K562 (cell line): ENCODE results near the gene MAP3K20. TPM values are rescaled to one million over a fixed set of nuclear protein-coding genes. Genes with fewer than 3 reads are reported as not detected.

Source experiments
- ATAC-seq: fragments of 200-7000 bp; cut with Tn5 transposase; 3 replicates; pipeline ENCODE4 v1.9.1; 2020; ENCODE audit warnings: moderate library complexity
- BruUV-seq: library from RNA; stranded (reverse); fragments of 400-500 nt; replicated peaks from 2 replicates; lab custom pipeline; 2021; lab: Mats Ljungman, UMichigan
- CTCF ChIA-PET: fragments of 300-600 bp; formaldehyde crosslinking; extraction: SDS; loops from one replicate; lab custom pipeline; 2021; ENCODE audit warnings: low intra/inter-chr PET ratio; lab: Yijun Ruan, JAX
- POLR2A ChIA-PET: fragments of 300-600, 350-650 bp; sonication (Branson Sonifier 250); formaldehyde crosslinking; extraction: SDS; loops from one replicate; lab custom pipeline; 2021; ENCODE audit warnings: antibody characterized with exemption, inconsistent platforms; lab: Yijun Ruan, JAX
- DNase-seq, 4 experiments: peaks; one replicate each; pipeline versions ENCODE4 v3.0.0 to v3.0.0-alpha.2; 2011 to 2018; ENCODE audit warnings: low spot score in 3 of 4, mixed read lengths in 3 of 4; ENCODE audit errors: extremely low read depth in 1 of 4
- FAIRE-seq: peaks from 2 replicates; lab custom pipeline; 2011; peaks lifted over from hg19 to GRCh38; lab: Jason Lieb, UNC
- H2AFZ ChIP-seq: 2 replicates; pipeline ENCODE4 v1.6.0; 2011; ENCODE audit warnings: low read depth, low read length, control low read depth, inconsistent platforms
- H3K27ac ChIP-seq: fragments of 200-600 bp; 3 replicates; pipeline ENCODE4 v1.8.0; 2011; ENCODE audit warnings: low read depth, mild to moderate bottlenecking, control low read depth, inconsistent platforms, low read length, moderate library complexity, mixed read lengths; ENCODE audit errors: extremely low read depth
- H3K27me3 ChIP-seq, 2 experiments: fragments of 300-600 bp in 1 of 2; 2 replicates in 1 of 2; 3 replicates in 1 of 2; pipeline versions ENCODE4 v1.6.0 to v1.8.0; 2011; ENCODE audit warnings: inconsistent platforms in 2 of 2, low read length in 2 of 2, mild to moderate bottlenecking in 1 of 2, mixed read lengths in 1 of 2, moderate library complexity in 1 of 2; ENCODE audit not compliant: control insufficient read depth in 2 of 2, insufficient read depth in 2 of 2
- H3K36me3 ChIP-seq: fragments of 300-600 bp; 3 replicates; pipeline ENCODE4 v1.8.0; 2011; ENCODE audit warnings: mild to moderate bottlenecking, low read length, inconsistent platforms; ENCODE audit not compliant: control insufficient read depth, insufficient read depth
- H3K4me1 ChIP-seq, 2 experiments: fragments of 200-600 bp in 1 of 2; replicated peaks in 1 of 2; 2 replicates in 1 of 2; 3 replicates in 1 of 2; pipeline versions ENCODE4 v1.5.1 to v1.8.0; 2011; ENCODE audit warnings: inconsistent platforms in 2 of 2, low read length in 2 of 2, mild to moderate bottlenecking in 1 of 2, mixed read lengths in 1 of 2, moderate library complexity in 1 of 2; ENCODE audit not compliant: control insufficient read depth in 2 of 2, insufficient read depth in 2 of 2
- H3K4me2 ChIP-seq: 2 replicates; pipeline ENCODE4 v1.6.1; 2011; ENCODE audit warnings: low read length, control low read depth, inconsistent platforms, mixed read lengths; ENCODE audit not compliant: insufficient read depth
- H3K4me3 ChIP-seq: fragments of 200-600 bp; sonication (generic), shearing (Covaris generic); 2 replicates; pipeline ENCODE4 v1.5.1; 2016; ENCODE audit warnings: control low read depth, inconsistent platforms
- H3K79me2 ChIP-seq: fragments of 200-600 bp; 3 replicates; pipeline ENCODE4 v1.8.0; 2011; ENCODE audit warnings: low read length, inconsistent platforms; ENCODE audit not compliant: control insufficient read depth, insufficient read depth
- H3K9ac ChIP-seq, 2 experiments: 2 replicates each; pipeline versions ENCODE4 v1.6.0 to v1.6.1; 2011; ENCODE audit warnings: low read depth in 2 of 2, low read length in 2 of 2, control low read depth in 1 of 2, inconsistent platforms in 1 of 2, mild to moderate bottlenecking in 1 of 2, mixed read lengths in 1 of 2; ENCODE audit not compliant: insufficient read depth in 1 of 2
- H3K9me1 ChIP-seq: one replicate; pipeline ENCODE4 v1.6.0; 2011; ENCODE audit warnings: inconsistent platforms, mild to moderate bottlenecking, low read length, moderate library complexity; ENCODE audit not compliant: control insufficient read depth, insufficient read depth
- H3K9me3 ChIP-seq: replicated peaks from 2 replicates; pipeline ENCODE4 v1.5.1; 2011; ENCODE audit warnings: low read depth, low read length, inconsistent platforms; ENCODE audit not compliant: control insufficient read depth, insufficient read depth
- H4K20me1 ChIP-seq: replicated peaks from 2 replicates; pipeline ENCODE4 v1.6.1; 2011; ENCODE audit warnings: low read length, inconsistent platforms, mixed read lengths; ENCODE audit not compliant: control insufficient read depth, insufficient read depth
- CHD4 ChIP-seq: fragments of 200-600 bp; sonication (generic); IDR thresholded peaks from 3 replicates; pipeline ENCODE4 v1.6.1; 2012; ENCODE audit warnings: low read depth, mild to moderate bottlenecking, mixed read lengths, low read length, inconsistent platforms; ENCODE audit not compliant: insufficient read depth, insufficient replicate concordance, poor library complexity, severe bottlenecking
- ELF2 ChIP-seq: fragments of 250-450 bp; sonication (Bioruptor Pico); IDR thresholded peaks from 2 replicates; pipeline ENCODE4 v1.5.0; 2021; ENCODE audit warnings: mild to moderate bottlenecking
- HMGN3 ChIP-seq: IDR thresholded peaks from 2 replicates; pipeline ENCODE4 v1.6.1; 2011; ENCODE audit warnings: borderline replicate concordance, low read depth, mild to moderate bottlenecking, mixed read lengths, low read length; ENCODE audit not compliant: insufficient read length; ENCODE audit errors: extremely low read depth
- WGBS: fragments of 100-300 bp; shearing (Covaris generic); methylation state at CpG from one replicate; pipeline ENCODE4 v1.1.6; 2016; ENCODE audit warnings: low coverage, mixed read lengths; ENCODE audit not compliant: insufficient coverage; ENCODE audit errors: missing lambda C conversion rate; 5-methylcytosine and 5-hydroxymethylcytosine counted together
- in situ Hi-C: fragments of 300-500 bp; cut with MboI; formaldehyde crosslinking; loops from 4 replicates; pipeline ENCODE4 v1.15.0; 2018; ENCODE audit warnings: inconsistent platforms, mixed read lengths
- intact Hi-C: fragments of 100-400 bp; cut with micrococcal nuclease; formaldehyde crosslinking; loops from 2 replicates; pipeline ENCODE4 v1.14.2; 2022
- polyA plus RNA-seq, 8 experiments: library from polyadenylated mRNA; depleted of rRNA in 4 of 8; stranded (reverse) in 5 of 8; unstranded in 3 of 8; fragments of >200 nt; fragmentation: Nextera tagmentation in 2 of 8; fragmentation: Illumina TruSeq in 1 of 8; extraction: Ambion mirVana in 2 of 8; extraction: Trizol in 1 of 8; gene quantifications; 2 replicates each; pipeline versions ENCODE4 v1.2.1 to v1.2.3, GENCODE V29; 2011 to 2014; ENCODE audit warnings: inconsistent platforms in 1 of 8, missing spikeins in 1 of 8
- total RNA-seq, 7 experiments: library from RNA; depleted of rRNA in 6 of 7; stranded (reverse); fragments of >200 nt in 6 of 7; fragmentation: Illumina TruSeq in 2 of 7; extraction: Trizol in 2 of 7; gene quantifications; 2 replicates each; pipeline versions ENCODE4 v1.2.1 to v1.2.3, GENCODE V29; 2011 to 2021; ENCODE audit warnings: low replicate concordance in 1 of 7
- TF ChIP-seq, protein P1 (sequence below), 2 experiments: fragments of 450-650 bp in 1 of 2; IDR thresholded peaks; 2 replicates each; pipeline ENCODE4 v1.6.1; 2011 to 2017; ENCODE audit warnings: low read depth in 2 of 2, antibody characterized with exemption in 1 of 2, borderline replicate concordance in 1 of 2, low read length in 1 of 2, mild to moderate bottlenecking in 1 of 2, mixed read lengths in 1 of 2; ENCODE audit not compliant: control insufficient read depth in 1 of 2
- TF ChIP-seq, protein P2 (sequence below): sonication (generic); formaldehyde crosslinking; IDR thresholded peaks from 2 replicates; pipeline ENCODE4 v1.8.0; 2022; ENCODE audit warnings: mild to moderate bottlenecking, missing genetic modification reagents
- TF ChIP-seq, protein P3 (sequence below): fragments of 450-650 bp; IDR thresholded peaks from 2 replicates; pipeline ENCODE4 v1.7.1; 2018; ENCODE audit warnings: mild to moderate bottlenecking, low read depth; ENCODE audit not compliant: partially characterized antibody
- TF ChIP-seq, protein P4 (sequence below): fragments of 450-650 bp; IDR thresholded peaks from 2 replicates; pipeline ENCODE4 v1.6.1; 2016

Gene MAP3K20
- total and polyA plus RNA-seq, 9 of the 15 experiments (the other 6 are each of a cell fraction or from before 2014, with no cell fraction given) = 9.8 to 34.2 (median 27.3) TPM

DNA sequence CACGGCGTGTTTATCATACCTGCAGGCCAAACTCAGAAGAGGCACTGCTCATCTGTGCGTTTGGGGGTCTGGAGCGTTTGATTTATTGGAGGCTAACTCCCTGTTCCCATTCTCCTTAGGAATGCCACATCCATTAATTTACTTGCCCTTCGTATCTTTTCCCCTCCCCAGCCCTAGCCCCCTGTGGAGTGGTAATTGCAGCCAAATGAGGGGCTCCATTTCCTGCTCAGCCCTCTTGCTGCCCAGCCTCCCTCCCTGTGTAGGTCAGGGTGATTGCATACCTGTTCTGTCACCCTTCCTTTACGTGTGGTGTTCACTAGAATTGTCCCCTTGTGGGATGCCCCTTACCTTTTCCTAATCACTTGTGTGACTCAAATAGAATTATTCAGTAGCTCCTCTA, 120.4 kb downstream of the MAP3K20 start:
- Histone ChIP-seq H3K4me2 (no peak overlapping the region), H3K36me3 (peaks cover 44% of the 10 kb centered on the region), H3K4me1 (no peaks in the 10 kb centered on the region), H3K9me1 (no peaks in the 10 kb centered on the region), H4K20me1 (no peaks in the 10 kb centered on the region), H3K27ac (no peak overlapping the region), H3K27me3 (no peaks in the 10 kb centered on the region), H2AFZ (no peak overlapping the region), H3K4me3 (no peak overlapping the region), H3K79me2 (no peaks in the 10 kb centered on the region), H3K9ac (no peak overlapping the region), H3K9me3 (no peaks in the 10 kb centered on the region)
- intact Hi-C loops = no loop called here
- FAIRE-seq = no peak
- ChIA-PET POLR2A (interaction anchor here (1.1 to 1.6 kb wide), 2 partner anchors 13 to 104 kb away, joined by 4 to 5 read pairs; no protein-coding TSS in a partner anchor), CTCF (no interaction called here)
- in situ Hi-C loops = no loop called here
- WGBS = 90% methylated on average over 6 of the region's 6 CpGs
- no TSS peak for BruUV-seq
- DNase-seq = no peak
- no peak for ATAC-seq
- TF ChIP-seq, protein P1, sequence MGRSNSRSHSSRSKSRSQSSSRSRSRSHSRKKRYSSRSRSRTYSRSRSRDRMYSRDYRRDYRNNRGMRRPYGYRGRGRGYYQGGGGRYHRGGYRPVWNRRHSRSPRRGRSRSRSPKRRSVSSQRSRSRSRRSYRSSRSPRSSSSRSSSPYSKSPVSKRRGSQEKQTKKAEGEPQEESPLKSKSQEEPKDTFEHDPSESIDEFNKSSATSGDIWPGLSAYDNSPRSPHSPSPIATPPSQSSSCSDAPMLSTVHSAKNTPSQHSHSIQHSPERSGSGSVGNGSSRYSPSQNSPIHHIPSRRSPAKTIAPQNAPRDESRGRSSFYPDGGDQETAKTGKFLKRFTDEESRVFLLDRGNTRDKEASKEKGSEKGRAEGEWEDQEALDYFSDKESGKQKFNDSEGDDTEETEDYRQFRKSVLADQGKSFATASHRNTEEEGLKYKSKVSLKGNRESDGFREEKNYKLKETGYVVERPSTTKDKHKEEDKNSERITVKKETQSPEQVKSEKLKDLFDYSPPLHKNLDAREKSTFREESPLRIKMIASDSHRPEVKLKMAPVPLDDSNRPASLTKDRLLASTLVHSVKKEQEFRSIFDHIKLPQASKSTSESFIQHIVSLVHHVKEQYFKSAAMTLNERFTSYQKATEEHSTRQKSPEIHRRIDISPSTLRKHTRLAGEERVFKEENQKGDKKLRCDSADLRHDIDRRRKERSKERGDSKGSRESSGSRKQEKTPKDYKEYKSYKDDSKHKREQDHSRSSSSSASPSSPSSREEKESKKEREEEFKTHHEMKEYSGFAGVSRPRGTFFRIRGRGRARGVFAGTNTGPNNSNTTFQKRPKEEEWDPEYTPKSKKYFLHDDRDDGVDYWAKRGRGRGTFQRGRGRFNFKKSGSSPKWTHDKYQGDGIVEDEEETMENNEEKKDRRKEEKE (IDR thresholded peaks at IDR 0.05; ENCODE audit: borderline replicate concordance in 1 of 2, control insufficient read depth in 1 of 2, low read depth in 2 of 2, low read length in 1 of 2) = no peak
- TF ChIP-seq HMGN3 (no peak), CHD4 (no peak), ELF2 (CRISPR knock-in tag) (no peak)
- TF ChIP-seq, protein P2, sequence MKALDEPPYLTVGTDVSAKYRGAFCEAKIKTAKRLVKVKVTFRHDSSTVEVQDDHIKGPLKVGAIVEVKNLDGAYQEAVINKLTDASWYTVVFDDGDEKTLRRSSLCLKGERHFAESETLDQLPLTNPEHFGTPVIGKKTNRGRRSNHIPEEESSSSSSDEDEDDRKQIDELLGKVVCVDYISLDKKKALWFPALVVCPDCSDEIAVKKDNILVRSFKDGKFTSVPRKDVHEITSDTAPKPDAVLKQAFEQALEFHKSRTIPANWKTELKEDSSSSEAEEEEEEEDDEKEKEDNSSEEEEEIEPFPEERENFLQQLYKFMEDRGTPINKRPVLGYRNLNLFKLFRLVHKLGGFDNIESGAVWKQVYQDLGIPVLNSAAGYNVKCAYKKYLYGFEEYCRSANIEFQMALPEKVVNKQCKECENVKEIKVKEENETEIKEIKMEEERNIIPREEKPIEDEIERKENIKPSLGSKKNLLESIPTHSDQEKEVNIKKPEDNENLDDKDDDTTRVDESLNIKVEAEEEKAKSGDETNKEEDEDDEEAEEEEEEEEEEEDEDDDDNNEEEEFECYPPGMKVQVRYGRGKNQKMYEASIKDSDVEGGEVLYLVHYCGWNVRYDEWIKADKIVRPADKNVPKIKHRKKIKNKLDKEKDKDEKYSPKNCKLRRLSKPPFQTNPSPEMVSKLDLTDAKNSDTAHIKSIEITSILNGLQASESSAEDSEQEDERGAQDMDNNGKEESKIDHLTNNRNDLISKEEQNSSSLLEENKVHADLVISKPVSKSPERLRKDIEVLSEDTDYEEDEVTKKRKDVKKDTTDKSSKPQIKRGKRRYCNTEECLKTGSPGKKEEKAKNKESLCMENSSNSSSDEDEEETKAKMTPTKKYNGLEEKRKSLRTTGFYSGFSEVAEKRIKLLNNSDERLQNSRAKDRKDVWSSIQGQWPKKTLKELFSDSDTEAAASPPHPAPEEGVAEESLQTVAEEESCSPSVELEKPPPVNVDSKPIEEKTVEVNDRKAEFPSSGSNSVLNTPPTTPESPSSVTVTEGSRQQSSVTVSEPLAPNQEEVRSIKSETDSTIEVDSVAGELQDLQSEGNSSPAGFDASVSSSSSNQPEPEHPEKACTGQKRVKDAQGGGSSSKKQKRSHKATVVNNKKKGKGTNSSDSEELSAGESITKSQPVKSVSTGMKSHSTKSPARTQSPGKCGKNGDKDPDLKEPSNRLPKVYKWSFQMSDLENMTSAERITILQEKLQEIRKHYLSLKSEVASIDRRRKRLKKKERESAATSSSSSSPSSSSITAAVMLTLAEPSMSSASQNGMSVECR (CRISPR knock-in tag) = no peak
- TF ChIP-seq, protein P3, sequence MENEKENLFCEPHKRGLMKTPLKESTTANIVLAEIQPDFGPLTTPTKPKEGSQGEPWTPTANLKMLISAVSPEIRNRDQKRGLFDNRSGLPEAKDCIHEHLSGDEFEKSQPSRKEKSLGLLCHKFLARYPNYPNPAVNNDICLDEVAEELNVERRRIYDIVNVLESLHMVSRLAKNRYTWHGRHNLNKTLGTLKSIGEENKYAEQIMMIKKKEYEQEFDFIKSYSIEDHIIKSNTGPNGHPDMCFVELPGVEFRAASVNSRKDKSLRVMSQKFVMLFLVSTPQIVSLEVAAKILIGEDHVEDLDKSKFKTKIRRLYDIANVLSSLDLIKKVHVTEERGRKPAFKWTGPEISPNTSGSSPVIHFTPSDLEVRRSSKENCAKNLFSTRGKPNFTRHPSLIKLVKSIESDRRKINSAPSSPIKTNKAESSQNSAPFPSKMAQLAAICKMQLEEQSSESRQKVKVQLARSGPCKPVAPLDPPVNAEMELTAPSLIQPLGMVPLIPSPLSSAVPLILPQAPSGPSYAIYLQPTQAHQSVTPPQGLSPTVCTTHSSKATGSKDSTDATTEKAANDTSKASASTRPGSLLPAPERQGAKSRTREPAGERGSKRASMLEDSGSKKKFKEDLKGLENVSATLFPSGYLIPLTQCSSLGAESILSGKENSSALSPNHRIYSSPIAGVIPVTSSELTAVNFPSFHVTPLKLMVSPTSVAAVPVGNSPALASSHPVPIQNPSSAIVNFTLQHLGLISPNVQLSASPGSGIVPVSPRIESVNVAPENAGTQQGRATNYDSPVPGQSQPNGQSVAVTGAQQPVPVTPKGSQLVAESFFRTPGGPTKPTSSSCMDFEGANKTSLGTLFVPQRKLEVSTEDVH = no peak
- TF ChIP-seq, protein P4, sequence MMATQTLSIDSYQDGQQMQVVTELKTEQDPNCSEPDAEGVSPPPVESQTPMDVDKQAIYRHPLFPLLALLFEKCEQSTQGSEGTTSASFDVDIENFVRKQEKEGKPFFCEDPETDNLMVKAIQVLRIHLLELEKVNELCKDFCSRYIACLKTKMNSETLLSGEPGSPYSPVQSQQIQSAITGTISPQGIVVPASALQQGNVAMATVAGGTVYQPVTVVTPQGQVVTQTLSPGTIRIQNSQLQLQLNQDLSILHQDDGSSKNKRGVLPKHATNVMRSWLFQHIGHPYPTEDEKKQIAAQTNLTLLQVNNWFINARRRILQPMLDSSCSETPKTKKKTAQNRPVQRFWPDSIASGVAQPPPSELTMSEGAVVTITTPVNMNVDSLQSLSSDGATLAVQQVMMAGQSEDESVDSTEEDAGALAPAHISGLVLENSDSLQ = no peak
